Liver (tissue), 9 donors: ENCODE measurements around the gene DSCAML1. TPM values are rescaled to one million over a fixed set of nuclear protein-coding genes. Genes with fewer than 3 reads are reported as not detected.

ENCODE experiments used
- DNase-seq: peaks from one replicate; pipeline ENCODE4 v3.0.0-alpha.2; 2017; ENCODE audit warnings: low spot score
- H3K27ac ChIP-seq, 2 donors: one replicate each; pipeline ENCODE4 v1.7.0; 2013; ENCODE audit warnings: inconsistent platforms in 2 of 2, low read length in 2 of 2, control low read depth in 1 of 2, low read depth in 1 of 2, mild to moderate bottlenecking in 1 of 2
- H3K27me3 ChIP-seq, 4 donors: one replicate each; pipeline versions ENCODE4 v1.6.1 to v1.7.0; 2013; ENCODE audit warnings: low read length in 3 of 4, inconsistent platforms in 1 of 4, mild to moderate bottlenecking in 1 of 4, moderate library complexity in 1 of 4; ENCODE audit not compliant: control insufficient read depth in 4 of 4, insufficient read depth in 4 of 4
- H3K36me3 ChIP-seq, 4 donors: one replicate each; pipeline versions ENCODE4 v1.6.1 to v1.7.0; 2013; ENCODE audit warnings: low read length in 3 of 4, mild to moderate bottlenecking in 3 of 4, low read depth in 1 of 4, moderate library complexity in 1 of 4; ENCODE audit not compliant: control insufficient read depth in 4 of 4, insufficient read depth in 3 of 4
- H3K4me1 ChIP-seq, 4 donors: one replicate each; pipeline versions ENCODE4 v1.6.1 to v1.7.0; 2013; ENCODE audit warnings: low read length in 3 of 4, mild to moderate bottlenecking in 3 of 4, moderate library complexity in 1 of 4; ENCODE audit not compliant: control insufficient read depth in 4 of 4, insufficient read depth in 4 of 4
- H3K4me3 ChIP-seq, 3 donors: one replicate each; pipeline versions ENCODE4 v1.6.1 to v1.7.0; 2013; ENCODE audit warnings: low read length in 3 of 3, control low read depth in 1 of 3, low read depth in 1 of 3, mild to moderate bottlenecking in 1 of 3
- H3K9ac ChIP-seq, 2 donors: one replicate each; pipeline ENCODE4 v1.7.0; 2013; ENCODE audit warnings: low read length in 2 of 2, mild to moderate bottlenecking in 2 of 2, moderate library complexity in 2 of 2, control low read depth in 1 of 2, low read depth in 1 of 2
- H3K9me3 ChIP-seq, 4 donors: one replicate each; pipeline versions ENCODE4 v1.6.1 to v1.7.0; 2013; ENCODE audit warnings: low read length in 3 of 4; ENCODE audit not compliant: control insufficient read depth in 4 of 4
- EGR1 ChIP-seq, 2 donors: IDR thresholded peaks; 2 replicates each; pipeline ENCODE4 v1.6.1; 2016 to 2018; ENCODE audit warnings: antibody characterized with exemption in 2 of 2, low read depth in 2 of 2
- FOXA1 ChIP-seq: IDR thresholded peaks from 2 replicates; pipeline ENCODE4 v1.6.1; 2016; ENCODE audit warnings: antibody characterized with exemption
- FOXA2 ChIP-seq: IDR thresholded peaks from 2 replicates; pipeline ENCODE4 v1.6.1; 2016; ENCODE audit warnings: antibody characterized with exemption
- GABPA ChIP-seq, 2 donors: IDR thresholded peaks in 1 of 2; conservative IDR thresholded peaks in 1 of 2; 2 replicates each; pipeline ENCODE4 v1.6.1; 2016; ENCODE audit warnings: antibody characterized with exemption in 2 of 2, mild to moderate bottlenecking in 1 of 2, moderate library complexity in 1 of 2
- HNF4A ChIP-seq, 2 donors: conservative IDR thresholded peaks; 2 replicates each; pipeline ENCODE4 v1.6.1; 2016; ENCODE audit warnings: antibody characterized with exemption in 2 of 2, mild to moderate bottlenecking in 2 of 2
- HNF4G ChIP-seq: IDR thresholded peaks from 2 replicates; pipeline ENCODE4 v1.6.1; 2016; ENCODE audit warnings: antibody characterized with exemption
- MAX ChIP-seq: IDR thresholded peaks from 2 replicates; pipeline ENCODE4 v1.6.1; 2016; ENCODE audit warnings: antibody characterized with exemption
- NR2F2 ChIP-seq: IDR thresholded peaks from 2 replicates; pipeline ENCODE4 v1.6.1; 2016; ENCODE audit warnings: antibody characterized with exemption
- RAD21 ChIP-seq, 2 donors: IDR thresholded peaks; 2 replicates each; pipeline ENCODE4 v1.6.1; 2016; ENCODE audit warnings: antibody characterized with exemption in 2 of 2, mild to moderate bottlenecking in 2 of 2
- REST ChIP-seq: IDR thresholded peaks from 2 replicates; pipeline ENCODE4 v1.6.1; 2016; ENCODE audit warnings: antibody characterized with exemption, mild to moderate bottlenecking
- RXRA ChIP-seq, 2 donors: IDR thresholded peaks; 2 replicates each; pipeline ENCODE4 v1.6.1; 2017 to 2018; ENCODE audit warnings: antibody characterized with exemption in 2 of 2, mild to moderate bottlenecking in 1 of 2
- SP1 ChIP-seq: IDR thresholded peaks from 2 replicates; pipeline ENCODE4 v1.6.1; 2018; ENCODE audit warnings: antibody characterized with exemption, mild to moderate bottlenecking
- YY1 ChIP-seq: IDR thresholded peaks from 2 replicates; pipeline ENCODE4 v1.6.1; 2016; ENCODE audit warnings: antibody characterized with exemption, mild to moderate bottlenecking
- ZBTB33 ChIP-seq: IDR thresholded peaks from 2 replicates; pipeline ENCODE4 v1.6.1; 2016; ENCODE audit warnings: antibody characterized with exemption
- WGBS: extraction: QIAGEN DNeasy Blood & Tissue Kit; methylation state at CpG from one replicate; pipeline ENCODE4 v1.1.7; 2013; 5-methylcytosine and 5-hydroxymethylcytosine counted together
- polyA plus RNA-seq, 2 donors: library from polyadenylated mRNA; stranded (reverse) in 1 of 2; unstranded in 1 of 2; fragments of 200-250 nt in 1 of 2; fragments of >200 nt in 1 of 2; fragmentation: Nextera tagmentation in 1 of 2; extraction: Ambion mirVana in 1 of 2; gene quantifications; one replicate each; pipeline versions ENCODE4 v1.2.1 to v1.2.3, GENCODE V29; 2013 to 2015
- total RNA-seq, 2 donors: library from RNA; depleted of rRNA; stranded (reverse); fragments of >200 nt; gene quantifications; one replicate each; pipeline ENCODE4 v1.2.3, GENCODE V29; 2014
- donor health status: healthy.
- donor health status: healthy.
- donor health status: healthy.
- donor health status: healthy.
- donor health status: healthy.

Gene DSCAML1
- total and polyA plus RNA-seq, 4 donors = 0.07 to 0.42 (median 0.20) TPM

- no peak overlapping the region for H3K27ac ChIP-seq
- H3K9ac ChIP-seq = no peak overlapping the region
- 66% methylated on average over 6 of the region's 6 CpGs for WGBS
- no peaks in the 10 kb centered on the region for H3K4me1 ChIP-seq
- no peaks in the 10 kb centered on the region for H3K36me3 ChIP-seq
- H3K27me3 ChIP-seq = no peaks in the 10 kb centered on the region
- no peak for DNase-seq
- no peaks in the 10 kb centered on the region for H3K9me3 ChIP-seq
- TF ChIP-seq SP1 = no peak
- no peak for TF ChIP-seq RAD21 (IDR thresholded peaks at IDR 0.05)
- no peak for TF ChIP-seq YY1
- TF ChIP-seq ZBTB33 = no peak
- no peak for TF ChIP-seq RXRA (IDR thresholded peaks at IDR 0.05)
- TF ChIP-seq REST = no peak
- TF ChIP-seq EGR1 (IDR thresholded peaks at IDR 0.05; ENCODE audit: low read depth in 2 of 2) = no peak
- TF ChIP-seq GABPA (IDR thresholded peaks at IDR 0.05 in 1 of 2, conservative IDR thresholded peaks at IDR 0.05 in 1 of 2) = no peak
- no peak for TF ChIP-seq MAX
- no peak for TF ChIP-seq FOXA1
- no peak for TF ChIP-seq FOXA2
- no peak for TF ChIP-seq HNF4A (conservative IDR thresholded peaks at IDR 0.05)
- H3K4me3 ChIP-seq = no peak overlapping the region
These were observed 379.7 kb downstream of the DSCAML1 start for GRCh38 chr11:117417342-117417741.

GRCh38 chr11:117415358-117415896, 381.6 kb downstream of the DSCAML1 start:
- no peak for TF ChIP-seq FOXA1
- TF ChIP-seq REST = no peak
- no peak for TF ChIP-seq NR2F2
- no peak for TF ChIP-seq HNF4G
- TF ChIP-seq HNF4A (conservative IDR thresholded peaks at IDR 0.05) = no peak

More at GRCh38 chr11:117415358-117415896, 381.6 kb downstream of the DSCAML1 start:
- no peaks in the 10 kb centered on the region for H3K27me3 ChIP-seq
- WGBS = 65% methylated on average over 8 of the region's 8 CpGs
- no peak overlapping the region for H3K9ac ChIP-seq
- H3K36me3 ChIP-seq = peaks cover 0 to 6% (median 2%) of the 10 kb centered on the region in 4 donors
- no peak overlapping the region for H3K4me3 ChIP-seq
- H3K4me1 ChIP-seq = no peaks in the 10 kb centered on the region
- H3K9me3 ChIP-seq = no peaks in the 10 kb centered on the region
- H3K27ac ChIP-seq = no peak overlapping the region
- DNase-seq = no peak
